Spleen (tissue), 11 donors: ENCODE results near the gene PSMG4. TPM values are rescaled to one million over a fixed set of nuclear protein-coding genes. Genes with fewer than 3 reads are reported as not detected.

Source experiments
- DNase-seq: peaks from one replicate; pipeline ENCODE4 v3.0.0-alpha.2; 2020
- H3K27ac ChIP-seq, 8 donors: fragments of 200-600 bp; sonication (generic) in 7 of 8; 1 replicate in 4 of 8; 2 replicates in 4 of 8; pipeline versions ENCODE4 v1.5.0 to v1.8.0; 2016 to 2021; ENCODE audit warnings: inconsistent platforms in 4 of 8, mild to moderate bottlenecking in 4 of 8, moderate library complexity in 1 of 8
- H3K27me3 ChIP-seq, 7 donors: fragments of 200-600 bp; sonication (generic) in 6 of 7; replicated peaks in 1 of 7; 1 replicate in 4 of 7; 2 replicates in 3 of 7; pipeline versions ENCODE4 v1.5.0 to v1.8.0; 2016 to 2021; ENCODE audit warnings: inconsistent platforms in 3 of 7, mild to moderate bottlenecking in 1 of 7
- H3K36me3 ChIP-seq, 6 donors: fragments of 200-600 bp; sonication (generic) in 5 of 6; 1 replicate in 4 of 6; 2 replicates in 2 of 6; pipeline versions ENCODE4 v1.5.0 to v1.8.0; 2016 to 2021; ENCODE audit warnings: inconsistent platforms in 2 of 6
- H3K4me1 ChIP-seq, 6 donors: fragments of 200-600 bp; sonication (generic) in 5 of 6; 1 replicate in 3 of 6; 2 replicates in 3 of 6; pipeline versions ENCODE4 v1.5.0 to v1.8.0; 2016 to 2021; ENCODE audit warnings: inconsistent platforms in 3 of 6
- H3K4me3 ChIP-seq, 8 donors: fragments of 200-600 bp; sonication (generic) in 7 of 8; 1 replicate in 4 of 8; 2 replicates in 4 of 8; pipeline versions ENCODE4 v1.5.0 to v1.8.0; 2016 to 2021; ENCODE audit warnings: inconsistent platforms in 4 of 8, mild to moderate bottlenecking in 4 of 8, moderate library complexity in 2 of 8
- H3K9me3 ChIP-seq, 8 donors: fragments of 200-600 bp; sonication (generic) in 7 of 8; 1 replicate in 4 of 8; 2 replicates in 4 of 8; pipeline versions ENCODE4 v1.5.0 to v1.8.0; 2016 to 2021; ENCODE audit warnings: inconsistent platforms in 4 of 8
- POLR2A ChIP-seq, 3 donors: fragments of 450-650 bp; IDR thresholded peaks; one replicate each; pipeline ENCODE4 v1.5.1; 2017; ENCODE audit warnings: antibody characterized with exemption in 3 of 3, mild to moderate bottlenecking in 1 of 3
- POLR2AphosphoS5 ChIP-seq, 3 donors: sonication (generic); formaldehyde crosslinking; IDR thresholded peaks; one replicate each; pipeline ENCODE4 v1.5.1; 2017; ENCODE audit warnings: antibody characterized with exemption in 3 of 3
- WGBS, 5 donors: extraction: QIAGEN DNeasy Blood & Tissue Kit in 3 of 5; methylation state at CpG; one replicate each; pipeline versions ENCODE4 v1.1.5 to v1.1.7; 2013 to 2018; 5-methylcytosine and 5-hydroxymethylcytosine counted together
- intact Hi-C: fragments of 100-400 bp; cut with DNase I; formaldehyde crosslinking; loops from one replicate; pipeline ENCODE4 v1.15.0; 2023; ENCODE audit warnings: low total_unique reads
- polyA plus RNA-seq, 3 donors: library from polyadenylated mRNA; stranded (reverse); fragments of 200-250 nt; gene quantifications; one replicate each; pipeline ENCODE4 v1.2.1, GENCODE V29; 2013
- total RNA-seq, 7 donors: library from RNA; depleted of rRNA in 3 of 7; stranded (reverse); fragments of >200 nt in 3 of 7; fragmentation: NEBNext Ultra II Directional in 4 of 7; extraction: Animal tissue kit (Norgen Biotek cat#: 25700) in 4 of 7; gene quantifications; one replicate each; pipeline versions ENCODE4 v1.1.0 to v1.2.1, GENCODE V29; 2016 to 2021
- TF ChIP-seq, protein P1 (sequence below), 11 experiments: fragments of 200-600 bp in 7 of 11; fragments of 450-650 bp in 4 of 11; sonication (generic) in 4 of 11; IDR thresholded peaks in 8 of 11; conservative IDR thresholded peaks in 3 of 11; 1 replicate in 7 of 11; 2 replicates in 4 of 11; pipeline versions ENCODE4 v1.4.0 to v1.8.0; 2016 to 2021; ENCODE audit warnings: antibody characterized with exemption in 11 of 11, inconsistent platforms in 4 of 11, mild to moderate bottlenecking in 1 of 11
- donor health status: healthy with polysubstance abuse.
- donor health status: DM: no; HTN: no; CAD: no; lungs with moderate emphysema.
- donor health status: DM: no; HTN: no; CAD: no.
- donor health status: Bipolar disorder and iron deficiency.
- donor health status: healthy.
- donor health status: DM: no; HTN: no; CAD: no.
- donor health status: DM: yes; HTN: yes; CAD: no.

The PSMG4 gene
- total and polyA plus RNA-seq, 10 donors: 12.1 to 41.6 (median 18.5) TPM

DNA sequence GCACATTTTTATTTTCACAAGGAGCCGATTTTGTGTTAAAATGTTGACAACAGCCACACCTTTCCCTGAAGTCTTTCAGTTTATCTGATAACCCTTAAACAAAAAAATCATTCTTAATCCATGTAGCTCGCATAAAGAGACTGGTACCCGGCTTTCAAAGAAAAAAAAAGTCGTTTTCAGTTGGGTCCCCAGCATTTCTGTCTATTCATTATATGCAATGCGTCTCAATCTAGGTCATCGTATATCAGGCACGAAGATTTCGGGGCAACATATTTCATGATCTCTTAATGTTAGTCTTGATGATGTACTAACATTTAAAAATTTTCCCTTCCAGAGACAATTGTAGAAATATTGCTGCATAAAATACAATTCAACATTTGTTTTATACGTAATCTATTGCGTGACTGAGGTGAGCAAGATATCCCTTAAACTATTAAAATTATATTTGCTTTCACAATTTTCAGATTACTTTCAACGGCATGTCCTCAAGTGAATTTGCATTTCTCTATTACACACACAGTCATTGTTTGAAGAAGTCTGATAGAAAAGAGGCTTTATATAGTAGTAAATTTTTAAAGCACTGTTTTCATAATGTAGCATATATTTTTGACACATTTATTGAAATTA is 28.4 kb upstream of the PSMG4 start:
- intact Hi-C loops: no loop called here
- H3K27me3 ChIP-seq: peaks cover 20 to 98% (median 93%) of the 10 kb centered on the region in 7 donors
- TF ChIP-seq POLR2AphosphoS5 (IDR thresholded peaks at IDR 0.05): no peak
- TF ChIP-seq, protein P1, sequence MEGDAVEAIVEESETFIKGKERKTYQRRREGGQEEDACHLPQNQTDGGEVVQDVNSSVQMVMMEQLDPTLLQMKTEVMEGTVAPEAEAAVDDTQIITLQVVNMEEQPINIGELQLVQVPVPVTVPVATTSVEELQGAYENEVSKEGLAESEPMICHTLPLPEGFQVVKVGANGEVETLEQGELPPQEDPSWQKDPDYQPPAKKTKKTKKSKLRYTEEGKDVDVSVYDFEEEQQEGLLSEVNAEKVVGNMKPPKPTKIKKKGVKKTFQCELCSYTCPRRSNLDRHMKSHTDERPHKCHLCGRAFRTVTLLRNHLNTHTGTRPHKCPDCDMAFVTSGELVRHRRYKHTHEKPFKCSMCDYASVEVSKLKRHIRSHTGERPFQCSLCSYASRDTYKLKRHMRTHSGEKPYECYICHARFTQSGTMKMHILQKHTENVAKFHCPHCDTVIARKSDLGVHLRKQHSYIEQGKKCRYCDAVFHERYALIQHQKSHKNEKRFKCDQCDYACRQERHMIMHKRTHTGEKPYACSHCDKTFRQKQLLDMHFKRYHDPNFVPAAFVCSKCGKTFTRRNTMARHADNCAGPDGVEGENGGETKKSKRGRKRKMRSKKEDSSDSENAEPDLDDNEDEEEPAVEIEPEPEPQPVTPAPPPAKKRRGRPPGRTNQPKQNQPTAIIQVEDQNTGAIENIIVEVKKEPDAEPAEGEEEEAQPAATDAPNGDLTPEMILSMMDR (IDR thresholded peaks at IDR 0.05 in 8 of 11, conservative IDR thresholded peaks at IDR 0.05 in 3 of 11): no peak
- TF ChIP-seq POLR2A (IDR thresholded peaks at IDR 0.05): no peak
- DNase-seq: no peak
- H3K27ac ChIP-seq: no peak overlapping the region
- H3K4me3 ChIP-seq: peak overlapping the region in 1 of 8 donors; percentile 64
- 24 to 31% (median 27%) methylated on average over 11 of the region's 11 CpGs for WGBS, 5 donors
- no peaks in the 10 kb centered on the region for H3K36me3 ChIP-seq
- no peaks in the 10 kb centered on the region for H3K9me3 ChIP-seq
- H3K4me1 ChIP-seq: peaks cover 41 to 62% (median 54%) of the 10 kb centered on the region in 6 donors

DNA sequence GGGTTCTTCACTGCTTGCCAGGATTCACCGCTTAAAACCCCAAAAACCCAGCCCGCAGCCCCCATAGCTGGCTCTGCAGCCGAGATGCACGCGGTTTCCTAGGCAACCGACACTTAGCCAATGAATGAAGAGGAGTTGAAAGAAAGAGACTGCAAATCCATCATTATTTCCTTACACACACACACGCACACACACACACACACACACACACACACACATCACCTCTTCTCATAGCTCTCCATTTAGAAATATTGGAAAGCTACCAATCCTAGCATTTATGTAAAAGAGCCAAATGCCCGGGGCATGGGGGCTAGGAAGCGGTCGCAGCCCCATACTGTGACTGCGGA is 27.9 kb upstream of the PSMG4 start:
- Histone ChIP-seq H3K27me3 (peaks cover 20 to 99% (median 95%) of the 10 kb centered on the region in 7 donors), H3K36me3 (no peaks in the 10 kb centered on the region), H3K9me3 (no peaks in the 10 kb centered on the region), H3K27ac (peak overlapping the region in 3 of 8 donors; percentile 15 to 32 (median 28)), H3K4me3 (peak overlapping the region in 7 of 8 donors; percentile 22 to 64 (median 38)), H3K4me1 (peaks cover 41 to 62% (median 54%) of the 10 kb centered on the region in 6 donors)
- no peak for DNase-seq
- WGBS, 5 donors: 4 to 8% (median 7%) methylated on average over 11 of the region's 11 CpGs
- intact Hi-C loops: no loop called here
- TF ChIP-seq, protein P1 (IDR thresholded peaks at IDR 0.05 in 8 of 11, conservative IDR thresholded peaks at IDR 0.05 in 3 of 11): no peak
- TF ChIP-seq POLR2AphosphoS5 (IDR thresholded peaks at IDR 0.05) (no peak), POLR2A (IDR thresholded peaks at IDR 0.05) (no peak)

DNA sequence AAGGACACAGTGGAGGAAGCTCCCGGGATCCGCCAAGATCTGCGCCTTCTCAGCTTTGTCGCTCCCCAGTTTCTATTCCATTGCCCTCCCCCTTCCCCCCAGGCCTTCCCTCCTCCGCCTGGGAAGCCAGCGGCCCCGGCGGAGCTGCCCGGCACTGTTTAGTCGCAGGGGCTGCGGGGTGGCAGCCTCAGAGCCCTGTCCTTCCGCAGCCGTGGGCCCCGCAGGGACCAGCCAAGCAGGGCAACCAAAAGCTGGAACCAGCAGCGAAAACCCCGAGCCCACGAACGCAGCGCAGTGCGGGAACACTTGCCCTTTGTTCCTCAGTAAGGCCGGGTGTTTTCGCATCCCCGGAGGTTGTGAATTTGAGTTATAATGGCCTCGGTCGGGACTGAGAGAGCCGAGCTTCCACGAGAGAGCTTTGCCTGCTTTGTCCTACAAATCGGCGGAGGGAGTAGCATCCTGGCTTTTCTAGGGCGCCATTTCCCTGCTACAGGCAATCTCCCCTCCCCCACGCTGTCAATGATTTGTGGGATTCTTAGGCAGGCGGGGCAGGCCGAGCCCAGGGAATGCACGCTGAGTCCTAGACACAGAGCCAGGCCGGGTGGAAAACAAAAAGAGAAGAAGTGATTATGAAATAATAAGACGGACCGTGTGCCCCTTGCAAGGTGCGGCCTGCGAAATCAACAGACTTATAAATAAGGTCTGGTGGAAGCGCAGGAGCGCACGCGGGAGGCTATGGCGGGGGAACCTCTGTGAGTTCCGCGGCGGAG is 27.3 kb upstream of the PSMG4 start:
- WGBS, 5 donors: 2 to 5% (median 3%) methylated on average over 42 to 47 of the region's 47 CpGs
- intact Hi-C loops: no loop called here
- Histone ChIP-seq H3K4me1 (peaks cover 41 to 60% (median 52%) of the 10 kb centered on the region in 6 donors), H3K4me3 (peak overlapping the region; percentile 2 to 64 (median 34)), H3K27ac (peak overlapping the region in 5 of 8 donors; percentile 10 to 48 (median 28)), H3K9me3 (no peaks in the 10 kb centered on the region), H3K27me3 (peaks cover 20 to 98% (median 89%) of the 10 kb centered on the region in 7 donors), H3K36me3 (no peaks in the 10 kb centered on the region)
- no peak for DNase-seq
- TF ChIP-seq, protein P1 (IDR thresholded peaks at IDR 0.05 in 8 of 11, conservative IDR thresholded peaks at IDR 0.05 in 3 of 11): no peak
- TF ChIP-seq POLR2AphosphoS5 (IDR thresholded peaks at IDR 0.05): peak in 1 of 3 donors; percentile 41
